ENCODE results near the gene CMIP. TPM values are rescaled to one million over a fixed set of nuclear protein-coding genes. Genes with fewer than 3 reads are reported as not detected.

Gene CMIP
- polyA plus RNA-seq, 1 donor, result 11.9 TPM

DNA sequence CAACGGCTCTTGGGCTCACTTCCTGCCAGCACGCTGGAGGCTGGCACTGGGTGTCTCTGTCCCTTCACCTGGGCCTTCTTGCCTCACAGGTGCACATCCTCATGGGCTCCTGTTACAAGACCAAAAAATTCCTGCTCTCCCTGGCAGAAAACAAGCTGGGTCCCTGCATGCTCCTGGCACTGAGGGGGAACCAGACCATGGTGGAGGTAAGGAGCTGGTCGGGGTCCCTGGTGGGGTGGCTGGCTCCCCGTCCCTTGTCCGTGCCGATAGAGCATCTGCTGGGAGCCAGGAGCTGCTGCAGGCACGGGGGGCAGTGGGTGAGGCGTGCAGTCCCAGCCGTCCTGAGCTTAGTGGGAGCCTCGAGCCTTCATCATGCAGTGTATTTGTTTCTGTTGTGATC lies 255.0 kb downstream of the CMIP start:
- DNase-seq (ENCODE audit: low read depth), result no peak

DNA sequence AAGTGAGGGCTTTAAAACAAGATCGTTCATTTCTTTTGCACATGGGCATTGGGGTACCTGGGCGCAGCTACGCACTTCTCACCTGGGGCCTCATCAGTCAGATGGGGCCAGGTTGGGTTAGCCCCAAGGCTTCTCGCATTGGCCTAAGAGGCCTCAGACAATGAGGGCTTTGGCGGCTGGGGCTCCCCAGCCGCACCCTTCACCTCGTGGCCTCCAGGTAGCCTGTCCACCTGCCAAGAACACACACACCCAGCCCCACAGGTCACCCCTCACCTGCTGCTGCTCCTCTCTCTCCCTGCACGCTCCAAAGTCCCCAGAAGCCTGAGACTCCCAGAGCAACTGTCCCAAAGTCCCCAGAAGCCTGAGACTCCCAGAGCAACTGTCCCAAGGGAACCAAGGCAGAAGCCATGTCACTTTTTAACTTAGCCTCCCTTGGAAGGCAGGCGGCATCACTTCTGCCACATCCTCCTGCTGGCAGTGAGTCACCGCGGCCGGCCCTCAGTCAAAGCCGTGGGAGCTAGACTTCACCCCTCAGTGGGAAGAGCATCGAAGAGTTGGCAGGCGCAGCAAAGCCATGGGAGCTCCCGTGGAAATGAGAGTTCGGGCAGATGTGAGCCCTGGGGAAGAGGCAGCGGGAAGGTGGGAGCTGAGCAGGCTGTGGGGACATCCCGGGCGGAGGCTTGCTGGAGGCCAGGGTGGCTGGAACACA lies 255.6 kb downstream of the CMIP start:
- no peak for DNase-seq (ENCODE audit: low read depth)

DNA sequence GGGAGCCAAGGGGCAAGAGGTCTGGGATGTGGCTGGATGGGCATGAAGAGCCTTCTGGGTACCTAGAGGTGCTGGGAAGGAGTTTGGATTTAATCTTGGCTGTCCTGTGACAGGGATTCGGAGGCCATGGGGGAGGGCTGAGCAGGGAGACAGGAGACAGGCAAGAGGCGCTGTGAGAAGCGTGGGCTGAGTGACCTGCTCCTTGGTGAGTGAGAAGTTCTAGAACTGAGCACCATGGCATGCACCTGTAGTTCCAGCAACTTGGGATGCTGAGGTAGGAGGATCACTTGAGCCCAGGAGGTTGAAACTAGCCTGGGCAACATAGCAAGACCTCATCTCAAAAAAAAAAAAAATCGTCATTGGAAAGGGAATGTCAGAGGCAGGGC lies 256.2 kb downstream of the CMIP start:
- DNase-seq (ENCODE audit: low read depth), result no peak

DNA sequence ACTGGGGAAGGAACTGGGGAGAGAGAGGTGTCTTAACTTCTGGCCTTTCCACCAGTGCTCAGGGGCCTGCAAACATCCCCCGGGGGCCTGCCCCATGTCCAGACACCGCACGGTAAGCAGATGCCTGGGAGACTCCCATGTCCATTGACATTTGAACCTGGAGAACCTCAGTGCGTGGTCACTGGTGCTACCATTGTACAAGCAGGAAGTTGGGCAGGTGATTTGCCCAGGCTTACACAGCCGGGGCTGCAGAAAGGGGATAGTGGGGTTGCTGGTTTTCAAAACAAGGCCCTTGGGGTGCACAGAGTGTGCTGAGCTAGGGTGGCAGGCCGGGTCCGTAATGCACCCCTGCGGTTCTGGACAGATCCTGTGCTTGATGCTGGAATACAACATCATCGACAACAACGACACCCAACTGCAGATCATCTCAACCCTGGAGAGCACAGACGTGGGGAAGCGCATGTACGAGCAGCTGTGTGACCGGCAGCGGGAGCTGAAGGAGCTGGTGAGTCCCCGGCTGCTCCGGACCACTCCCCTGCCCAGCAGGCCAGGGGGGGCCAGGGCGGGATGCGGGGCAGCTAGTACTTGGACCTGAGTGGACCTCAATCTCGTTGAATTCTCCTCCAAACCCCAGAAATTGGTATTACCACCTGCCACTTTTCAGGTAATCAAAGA lies 256.8 kb downstream of the CMIP start:
- DNase-seq (ENCODE audit: low read depth), result no peak

DNA sequence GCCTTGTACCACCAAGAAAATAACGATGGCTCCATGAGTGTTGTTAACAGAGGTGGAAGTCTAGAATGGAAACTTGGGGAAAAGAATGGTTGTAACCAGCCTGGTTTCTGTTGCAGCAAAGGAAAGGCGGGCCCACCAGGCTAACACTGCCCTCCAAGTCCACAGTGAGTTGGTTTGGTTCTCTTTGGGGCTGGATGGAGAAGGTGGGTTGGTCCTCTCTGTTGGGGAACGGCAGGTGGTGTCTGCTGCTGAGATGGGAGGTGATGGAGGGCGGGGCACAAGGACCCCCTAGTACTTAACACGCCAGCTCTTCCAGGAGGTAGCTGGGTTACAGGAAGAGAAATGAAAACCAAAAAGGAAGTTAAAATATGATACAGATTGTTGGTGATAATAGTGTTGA lies 257.9 kb downstream of the CMIP start:
- DNase-seq (ENCODE audit: low read depth), result no peak

DNA sequence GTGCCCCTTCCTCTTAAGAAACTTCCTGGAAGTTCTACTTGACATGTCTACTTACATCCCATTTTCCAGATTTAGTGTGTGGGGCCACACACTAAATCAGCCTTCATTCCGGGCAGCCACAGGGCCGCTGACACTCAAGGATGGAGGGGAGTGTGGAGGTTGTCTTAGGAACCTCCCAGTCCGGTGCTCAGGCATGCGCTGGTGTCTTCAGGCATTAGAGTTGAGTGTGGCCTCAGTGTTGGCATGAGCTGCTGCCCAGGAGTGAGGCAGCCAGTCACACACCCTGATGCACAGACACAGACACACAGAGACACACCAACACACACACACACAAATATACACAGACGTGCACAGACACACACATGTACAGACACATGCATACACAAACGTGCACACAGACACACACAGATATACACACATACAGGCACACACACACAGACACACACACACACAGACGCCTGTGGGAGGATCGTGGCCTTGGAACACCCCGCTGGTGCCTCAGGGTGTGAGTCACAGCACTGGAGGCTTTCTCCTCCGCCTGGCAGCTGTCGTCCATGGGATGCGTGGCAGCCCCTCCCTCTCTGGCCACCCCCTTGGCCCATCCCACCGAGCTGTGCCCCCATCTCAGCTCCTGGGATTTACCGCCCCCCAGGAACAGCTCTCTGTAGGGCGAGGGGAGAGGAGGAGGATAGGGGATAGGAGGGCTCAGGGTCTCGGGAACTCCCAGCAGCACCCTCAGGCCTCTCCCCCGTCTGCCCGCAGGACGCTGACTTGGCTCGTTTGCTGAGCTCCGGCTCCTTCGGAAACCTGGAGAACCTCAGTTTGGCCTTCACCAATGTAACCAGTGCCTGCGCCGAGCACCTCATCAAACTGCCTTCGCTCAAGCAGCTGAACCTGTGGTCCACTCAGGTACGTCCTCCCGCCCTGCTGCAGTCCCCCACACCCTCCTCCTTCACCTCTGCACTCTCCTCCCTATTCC lies 258.9 kb downstream of the CMIP start:
- no peak for DNase-seq (ENCODE audit: low read depth)

DNA sequence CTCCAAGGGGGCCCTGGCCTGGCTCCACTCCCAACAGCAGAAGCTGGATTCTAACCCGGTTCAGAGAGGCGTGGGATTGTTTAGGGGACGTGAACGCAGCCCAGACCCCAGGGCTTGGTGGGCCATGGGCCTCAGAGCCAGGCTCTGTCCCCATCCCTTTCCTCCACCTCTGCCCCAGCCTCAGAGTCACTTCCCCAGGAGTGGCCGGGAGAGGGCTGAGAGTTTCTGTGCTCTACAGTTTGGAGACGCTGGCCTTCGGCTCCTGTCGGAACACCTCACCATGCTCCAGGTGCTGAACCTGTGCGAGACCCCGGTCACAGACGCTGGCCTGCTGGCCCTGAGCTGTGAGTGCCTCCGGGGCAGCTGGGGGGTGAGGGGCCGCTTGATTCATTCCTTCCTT lies 260.7 kb downstream of the CMIP start:
- no peak for DNase-seq (ENCODE audit: low read depth)

DNA sequence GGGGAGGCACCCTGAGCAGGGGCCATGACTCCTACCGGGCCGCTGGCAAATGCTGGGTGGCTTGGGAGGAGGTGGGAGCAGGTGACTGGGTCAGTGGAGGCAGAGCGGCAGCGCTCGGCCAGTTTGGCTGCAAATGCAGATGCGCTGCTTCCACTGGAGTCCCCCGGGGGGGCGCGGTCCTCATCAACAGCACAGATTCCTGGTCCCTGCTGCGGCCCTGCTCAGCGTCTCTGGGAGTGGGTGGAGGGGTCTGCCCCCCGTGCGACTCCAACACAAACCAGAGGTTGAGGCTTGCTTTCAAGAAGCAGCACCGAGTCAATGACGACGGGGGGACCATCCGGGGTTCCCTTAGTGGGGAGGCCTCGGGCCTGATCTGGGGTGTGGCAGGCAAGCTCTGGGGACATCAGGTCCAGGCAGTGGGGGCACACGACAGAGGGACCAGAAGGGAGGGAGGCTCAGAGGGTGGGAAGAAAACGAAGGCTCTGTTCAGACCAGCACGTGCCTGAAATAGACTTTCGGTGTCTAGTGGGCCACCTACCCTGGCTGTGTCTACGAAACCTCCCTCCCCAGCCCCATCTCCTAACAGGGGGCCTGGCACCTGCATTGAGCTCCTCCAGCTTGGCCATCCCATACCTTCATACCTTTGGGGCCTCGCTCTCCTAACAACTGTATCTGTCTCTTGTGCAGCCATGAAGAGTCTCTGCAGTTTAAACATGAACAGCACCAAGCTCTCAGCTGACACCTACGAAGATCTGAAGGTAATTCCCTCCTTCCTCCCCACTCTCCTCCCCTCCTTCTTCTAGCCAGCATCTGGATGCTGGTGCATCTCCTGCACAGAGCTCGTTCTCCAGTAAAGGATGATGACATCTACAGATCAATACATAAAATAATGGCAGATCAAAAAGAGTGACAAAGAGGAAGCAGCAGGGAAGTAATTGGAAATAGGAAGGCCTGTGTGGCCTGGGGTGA lies 262.0 kb downstream of the CMIP start:
- no peak for DNase-seq (ENCODE audit: low read depth)

DNA sequence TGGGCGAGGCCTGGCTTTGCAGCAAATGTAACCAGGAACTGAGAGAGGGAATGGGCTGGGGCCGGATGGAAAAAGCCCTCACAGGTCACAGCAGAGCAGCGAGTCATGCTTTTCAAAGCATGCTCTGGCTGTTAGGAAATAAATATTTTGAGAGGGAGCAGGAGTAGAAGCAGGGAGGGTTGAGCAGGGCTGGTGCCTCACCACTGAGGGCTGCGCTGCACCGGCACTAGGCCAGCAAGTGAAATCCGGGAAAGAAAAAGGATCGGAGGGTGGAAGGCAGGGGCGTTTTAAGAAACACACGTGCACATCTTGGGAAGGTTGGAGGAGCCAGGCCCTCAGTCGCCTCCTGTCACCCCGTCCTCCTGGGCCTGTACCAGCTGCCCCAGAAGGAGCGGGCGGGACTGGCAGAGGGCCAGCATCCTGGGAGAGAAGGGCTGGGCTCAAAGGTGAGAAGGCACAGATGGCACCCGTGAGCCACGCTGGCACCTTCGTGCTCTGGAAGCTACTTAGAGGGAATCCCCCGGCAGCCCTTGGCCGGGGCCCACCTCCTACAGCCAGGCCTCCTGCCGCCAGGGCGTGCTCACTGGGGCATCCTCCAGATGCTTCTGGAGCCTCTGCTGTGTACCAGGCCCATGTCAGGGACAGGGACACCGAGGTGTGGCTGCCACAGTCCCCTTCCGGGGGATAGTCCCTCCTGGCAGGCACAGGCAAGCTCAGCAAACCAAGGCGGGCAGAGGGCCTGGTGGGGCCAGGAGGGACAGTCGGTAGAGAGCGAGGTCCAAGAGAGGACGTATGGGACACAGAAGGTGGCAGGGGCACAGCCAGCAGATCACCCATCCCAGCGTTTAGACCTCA lies 263.0 kb downstream of the CMIP start:
- no peak for DNase-seq (ENCODE audit: low read depth)

DNA sequence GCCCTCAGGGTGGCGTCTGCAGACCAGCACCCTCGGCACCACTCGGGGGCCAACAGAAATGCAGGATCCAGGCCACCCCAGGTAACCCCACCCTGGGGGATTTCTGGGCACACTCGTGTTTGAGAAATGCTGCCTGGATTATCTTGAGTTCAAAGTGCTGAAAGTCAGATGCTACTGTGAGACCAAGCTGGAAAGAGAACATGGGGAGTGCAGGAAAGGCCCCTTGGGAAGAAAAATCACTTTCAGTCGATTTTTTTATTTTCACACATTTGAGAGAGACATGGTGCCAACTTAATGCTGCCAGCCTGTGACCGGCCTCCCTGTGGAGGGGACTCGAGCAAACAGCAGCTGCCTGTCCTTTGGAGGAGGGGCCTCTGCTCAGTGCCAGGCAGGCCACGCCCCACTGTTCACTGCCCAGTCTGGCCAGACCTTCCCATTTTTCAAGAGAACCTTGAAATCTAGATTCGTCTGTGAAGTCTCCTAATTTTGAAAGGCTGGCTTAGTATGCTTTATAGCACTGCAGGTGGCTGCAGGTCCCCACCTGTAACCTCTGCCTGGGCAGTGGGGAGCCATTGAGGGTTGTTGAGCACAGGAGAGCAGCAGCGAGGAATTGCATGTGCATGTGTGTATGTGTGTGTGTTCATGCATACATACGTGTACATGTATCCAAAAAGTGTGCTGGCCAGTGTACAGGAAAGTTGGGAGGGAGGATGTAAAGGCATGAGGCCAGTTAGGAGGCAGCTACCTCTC lies 263.8 kb downstream of the CMIP start:
- DNase-seq (ENCODE audit: low read depth), result no peak

DNA sequence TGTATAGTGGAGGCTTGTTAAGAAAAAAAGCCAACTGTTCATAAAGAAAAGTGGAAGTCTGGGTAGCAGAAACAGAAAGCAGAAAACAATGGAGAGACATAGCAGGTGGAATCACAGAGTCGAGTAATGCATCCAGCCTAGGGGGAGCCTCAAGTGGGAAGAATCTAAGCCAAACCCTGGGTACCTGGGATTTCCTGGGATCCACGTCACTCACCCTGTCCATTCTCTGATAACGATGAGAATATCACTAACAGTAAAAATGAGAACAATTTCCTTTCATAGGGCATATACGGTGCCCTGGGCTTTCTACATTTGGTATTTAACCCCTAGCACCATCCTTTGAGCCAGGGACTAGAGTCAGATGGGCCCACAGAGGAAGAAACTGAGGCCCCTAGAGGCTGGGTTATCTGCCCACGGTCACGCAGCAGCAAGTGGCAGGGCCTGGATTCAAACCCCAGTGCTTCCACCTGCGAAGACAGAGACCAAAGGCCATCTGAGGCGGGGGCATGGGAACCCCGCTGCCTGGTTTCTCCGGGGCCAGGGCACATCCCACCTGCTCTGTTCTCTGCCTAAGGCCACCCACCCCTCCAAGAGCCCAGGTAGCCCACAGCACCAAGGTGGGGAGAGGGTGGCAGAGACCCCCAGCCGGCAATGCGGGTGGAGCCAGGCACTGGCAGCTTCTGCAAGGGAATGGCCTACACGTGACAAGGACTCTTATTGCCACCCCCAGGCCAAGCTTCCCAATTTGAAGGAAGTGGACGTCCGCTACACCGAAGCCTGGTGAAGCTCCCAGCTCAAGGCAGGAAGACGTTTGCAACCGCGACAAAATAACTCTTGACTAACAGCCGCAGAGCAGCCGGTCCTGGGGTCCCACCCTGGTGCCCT lies 264.6 kb downstream of the CMIP start:
- DNase-seq (ENCODE audit: low read depth), result no peak

DNA sequence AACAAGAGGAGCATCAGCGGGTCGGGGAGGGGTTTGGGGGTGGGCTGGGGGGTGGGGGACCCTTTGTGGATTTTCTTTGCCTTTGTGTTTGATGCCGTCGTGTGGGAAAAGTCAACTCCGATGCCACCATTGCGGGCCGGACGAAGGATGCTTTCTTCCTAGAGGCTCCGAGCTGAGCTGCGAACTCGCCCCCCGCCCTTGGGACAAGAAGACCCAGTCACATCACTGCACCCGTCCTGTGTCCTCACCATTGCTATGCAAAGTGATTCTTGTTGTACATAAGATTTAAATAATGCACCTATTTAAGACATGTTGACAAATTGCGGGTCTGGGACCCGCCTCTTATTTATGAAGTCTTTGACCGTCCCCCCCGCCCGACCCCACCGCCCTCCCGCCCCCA lies 265.4 kb downstream of the CMIP start:
- no peak for DNase-seq (ENCODE audit: low read depth)

DNA sequence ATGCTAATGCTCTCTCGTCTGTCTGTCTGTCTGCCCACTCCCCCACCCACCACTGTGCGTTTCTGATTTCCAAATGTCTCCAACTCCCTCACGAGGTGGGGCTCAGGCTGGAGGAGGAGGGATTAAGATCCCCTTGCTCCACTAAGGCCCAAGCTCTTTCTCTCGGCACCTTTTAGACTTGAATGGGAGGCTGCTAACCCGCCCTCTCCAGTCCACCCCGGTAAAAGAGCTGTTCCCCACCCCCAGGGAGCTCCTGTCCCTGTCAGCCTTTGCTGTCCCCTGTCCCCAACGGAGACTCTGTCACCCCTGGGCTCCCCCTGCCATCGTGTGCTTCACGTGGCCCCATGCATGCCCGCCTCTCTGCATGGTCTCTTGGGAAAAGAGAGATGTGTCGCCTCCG lies 266.0 kb downstream of the CMIP start:
- no peak for DNase-seq (ENCODE audit: low read depth)

DNA sequence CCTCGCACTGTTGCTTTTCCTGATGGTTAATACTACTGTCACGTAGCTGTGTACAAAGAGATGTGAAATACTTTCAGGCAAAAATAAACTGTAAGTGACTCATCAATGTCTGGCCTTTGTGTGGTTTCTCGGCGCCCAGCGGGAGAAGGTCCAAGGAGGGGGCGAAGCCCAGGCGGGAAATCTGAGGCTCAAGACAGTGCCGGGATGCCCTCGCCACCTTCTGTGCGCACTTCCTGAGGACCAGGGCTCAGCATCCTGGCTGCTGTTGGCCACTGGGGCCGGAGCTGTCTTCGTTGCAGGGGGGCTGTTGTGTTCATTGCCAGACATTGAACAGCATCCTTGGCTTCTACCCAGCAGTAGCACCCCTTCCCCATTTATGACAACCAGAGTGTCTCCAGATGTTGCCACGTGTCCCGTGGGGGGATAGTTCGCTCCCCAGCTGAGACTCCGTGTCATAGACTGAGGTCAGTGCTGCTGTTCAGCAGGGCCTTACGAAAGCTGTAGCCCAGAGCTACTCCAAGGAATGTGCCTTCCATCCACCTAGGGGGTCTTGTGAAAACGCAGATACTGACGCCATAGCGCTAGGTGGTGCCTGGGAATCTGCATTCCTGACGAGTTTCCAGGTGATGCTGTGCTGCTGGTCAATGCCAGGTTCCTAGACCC lies 267.2 kb downstream of the CMIP start:
- no peak for DNase-seq (ENCODE audit: low read depth)

DNA sequence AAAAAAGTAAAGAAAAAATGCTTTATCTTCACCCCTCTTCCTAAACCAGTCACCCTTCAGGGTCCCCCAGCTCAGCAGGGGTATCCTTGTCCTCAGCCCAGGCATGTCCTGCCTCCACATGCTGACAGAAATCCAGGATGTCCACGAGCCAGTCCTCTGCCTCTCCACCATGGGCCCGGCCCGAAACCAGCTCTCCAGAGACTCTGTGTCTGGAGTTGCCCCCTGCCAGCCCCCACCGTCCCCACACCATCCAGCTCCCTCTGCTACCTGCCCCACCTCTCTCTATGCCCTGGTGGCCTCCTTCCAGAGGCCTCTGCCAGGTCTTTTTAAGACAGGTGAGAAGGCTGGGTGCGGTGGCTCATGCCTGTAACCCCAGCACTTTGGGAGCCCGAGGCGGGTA lies 268.1 kb downstream of the CMIP start:
- DNase-seq (ENCODE audit: low read depth), result no peak

DNA sequence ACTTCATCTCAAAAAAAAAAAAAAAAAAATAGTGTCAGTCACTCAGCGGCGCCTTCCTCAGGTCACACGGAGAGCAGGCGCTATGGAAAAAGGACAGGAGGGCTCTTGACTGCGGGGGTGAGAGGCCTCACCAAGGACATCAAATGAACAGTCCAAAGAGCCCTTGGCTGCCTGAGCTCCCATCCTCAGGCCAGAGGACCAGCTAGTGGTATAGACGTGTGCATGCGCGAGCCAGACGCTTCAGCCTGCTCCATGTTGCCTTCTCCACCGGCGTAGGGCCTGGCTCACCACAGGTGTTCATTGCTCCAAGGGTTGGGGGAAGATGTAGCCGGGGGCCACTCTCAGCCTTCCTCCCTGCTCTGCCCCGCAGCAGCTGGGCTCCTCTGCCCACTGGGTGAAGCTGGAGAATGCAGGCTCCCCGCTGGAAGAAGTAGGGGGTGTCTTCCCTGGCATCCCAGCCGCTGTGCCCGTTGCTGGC lies 268.7 kb downstream of the CMIP start:
- no peak for DNase-seq (ENCODE audit: low read depth)

DNA sequence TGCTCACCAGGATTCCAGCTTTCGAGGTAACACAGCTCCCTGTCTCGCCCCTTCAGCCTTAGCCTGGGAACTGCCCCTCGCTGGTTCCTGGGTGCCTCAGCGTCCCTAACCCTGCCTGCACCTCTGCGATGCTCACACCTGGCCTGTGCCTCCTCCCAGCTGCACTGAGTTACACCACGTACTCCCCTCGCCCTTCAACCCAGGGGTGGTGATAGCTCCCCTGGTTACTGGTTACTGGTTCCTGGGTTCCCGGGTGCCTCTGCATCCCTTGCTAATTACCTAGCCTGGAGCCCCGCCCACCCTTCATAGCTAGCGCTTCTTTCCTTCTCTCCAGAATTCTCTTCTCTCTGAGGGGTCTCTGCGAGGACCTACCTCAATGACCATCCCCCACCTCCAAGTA lies 269.2 kb downstream of the CMIP start:
- no peak for DNase-seq (ENCODE audit: low read depth)

DNA sequence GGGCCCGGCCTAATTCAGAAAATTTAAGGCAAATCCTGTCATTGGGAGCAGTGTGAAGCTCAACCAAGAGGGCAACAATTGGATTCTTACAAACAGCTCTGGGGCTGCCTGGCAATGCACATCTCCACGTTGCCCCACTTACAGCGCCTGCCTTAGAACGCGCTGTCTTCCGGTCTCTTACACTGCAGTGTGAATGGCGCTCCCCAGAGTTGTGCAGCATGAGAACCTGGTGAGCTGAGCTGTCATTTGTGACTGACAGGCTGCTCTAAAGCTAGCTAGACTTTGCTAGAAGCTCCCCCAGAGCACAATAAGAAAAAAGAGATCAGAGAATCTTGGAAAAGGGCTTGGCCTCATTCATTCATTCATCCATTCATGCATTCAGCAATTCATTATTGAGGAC lies 270.0 kb downstream of the CMIP start:
- DNase-seq (ENCODE audit: low read depth), result no peak
